Measurements from ENCODE around the gene TRIM4.
"Not testable (repeated sequence)": the region's sequence is repeated elsewhere in the genome, so short reads cannot be mapped to it uniquely, and the experiment has no call there.

The TRIM4 gene

GRCh38 chr7:99949645-99950228 lies 30.4 kb upstream of the TRIM4 start:
- no peaks in the 10 kb centered on the region for H3K4me1 ChIP-seq (ENCODE audit: insufficient read depth, insufficient read length)
- TF ChIP-seq YY1 (IDR thresholded peaks at IDR 0.05; ENCODE audit: insufficient read depth, insufficient read length), result no peak
- no peak for TF ChIP-seq ZNF274 (IDR thresholded peaks at IDR 0.05; ENCODE audit: low read depth, low read length)
- no peak for TF ChIP-seq SUZ12 (IDR thresholded peaks at IDR 0.05; ENCODE audit: extremely low read depth, insufficient read depth, insufficient read length)
- DNase-seq (ENCODE audit: low read depth, low spot score), result no peak
- no peaks in the 10 kb centered on the region for H3K27me3 ChIP-seq (ENCODE audit: insufficient read depth, insufficient read length)
- no peaks in the 10 kb centered on the region for H3K36me3 ChIP-seq (ENCODE audit: insufficient read depth, insufficient read length, low read length)
- H3K4me3 ChIP-seq (ENCODE audit: insufficient read length, low read depth), result no peak overlapping the region
- H3K9ac ChIP-seq (ENCODE audit: insufficient read length, low read depth), result no peak overlapping the region
- no peaks in the 10 kb centered on the region for H3K9me3 ChIP-seq (ENCODE audit: insufficient read depth, low read length)

- TF ChIP-seq YY1 (IDR thresholded peaks at IDR 0.05; ENCODE audit: insufficient read depth, insufficient read length) (no peak), ZNF274 (IDR thresholded peaks at IDR 0.05; ENCODE audit: low read depth, low read length) (no peak), SUZ12 (IDR thresholded peaks at IDR 0.05; ENCODE audit: extremely low read depth, insufficient read depth, insufficient read length) (no peak)
- Histone ChIP-seq H3K27me3 (ENCODE audit: insufficient read depth, insufficient read length) (no peaks in the 10 kb centered on the region), H3K36me3 (ENCODE audit: insufficient read depth, insufficient read length, low read length) (no peaks in the 10 kb centered on the region), H3K9ac (ENCODE audit: insufficient read length, low read depth) (no peak overlapping the region), H3K4me3 (ENCODE audit: insufficient read length, low read depth) (no peak overlapping the region), H3K9me3 (ENCODE audit: insufficient read depth, low read length) (no peaks in the 10 kb centered on the region), H3K4me1 (ENCODE audit: insufficient read depth, insufficient read length) (no peaks in the 10 kb centered on the region)
- DNase-seq (ENCODE audit: low read depth, low spot score), result no peak
These were observed 28.3 kb upstream of the TRIM4 start for GRCh38 chr7:99947608-99948007.

DNA sequence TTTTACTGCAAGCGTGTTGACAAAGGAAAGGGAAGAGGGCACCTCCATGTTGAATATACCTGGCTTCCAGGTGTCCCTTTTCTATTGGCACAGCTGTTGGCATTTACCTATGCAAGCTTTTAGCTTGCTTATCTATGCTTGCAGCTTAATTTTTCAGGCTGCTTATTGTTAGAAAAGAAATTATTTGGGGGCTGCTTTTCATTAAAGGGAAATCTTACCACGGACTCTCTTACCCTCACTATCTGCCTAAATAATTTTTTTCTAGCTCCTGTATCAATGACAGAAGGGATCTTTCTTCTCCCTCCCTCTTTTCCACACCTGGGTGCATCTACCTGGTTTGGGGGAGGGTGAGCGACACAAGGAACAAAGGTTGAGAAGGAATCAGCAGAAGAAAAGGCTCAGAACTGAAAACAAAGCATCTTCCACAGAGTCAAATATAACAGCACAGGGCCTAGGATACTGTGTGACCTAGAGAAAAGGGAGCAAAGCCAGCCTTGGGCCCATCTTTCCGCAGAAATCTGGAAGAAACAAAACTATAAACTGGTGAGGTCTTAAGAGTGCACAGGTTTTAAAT lies 25.3 kb upstream of the TRIM4 start:
- Histone ChIP-seq H3K27me3 (ENCODE audit: insufficient read depth, insufficient read length) (no peaks in the 10 kb centered on the region), H3K4me3 (ENCODE audit: insufficient read length, low read depth) (no peak overlapping the region), H3K9me3 (ENCODE audit: insufficient read depth, low read length) (no peaks in the 10 kb centered on the region), H3K36me3 (ENCODE audit: insufficient read depth, insufficient read length, low read length) (no peaks in the 10 kb centered on the region), H3K4me1 (ENCODE audit: insufficient read depth, insufficient read length) (no peaks in the 10 kb centered on the region), H3K9ac (ENCODE audit: insufficient read length, low read depth) (no peak overlapping the region)
- DNase-seq (ENCODE audit: low read depth, low spot score), result no peak
- no peak for TF ChIP-seq SUZ12 (IDR thresholded peaks at IDR 0.05; ENCODE audit: extremely low read depth, insufficient read depth, insufficient read length)
- TF ChIP-seq YY1 (IDR thresholded peaks at IDR 0.05; ENCODE audit: insufficient read depth, insufficient read length), result no peak
- TF ChIP-seq ZNF274 (IDR thresholded peaks at IDR 0.05; ENCODE audit: low read depth, low read length), result no peak

- Histone ChIP-seq H3K9me3 (ENCODE audit: insufficient read depth, low read length) (no peaks in the 10 kb centered on the region), H3K27me3 (ENCODE audit: insufficient read depth, insufficient read length) (no peaks in the 10 kb centered on the region), H3K4me1 (ENCODE audit: insufficient read depth, insufficient read length) (no peaks in the 10 kb centered on the region), H3K36me3 (ENCODE audit: insufficient read depth, insufficient read length, low read length) (no peaks in the 10 kb centered on the region), H3K9ac (ENCODE audit: insufficient read length, low read depth) (no peak overlapping the region), H3K4me3 (ENCODE audit: insufficient read length, low read depth) (no peak overlapping the region)
- TF ChIP-seq YY1 (IDR thresholded peaks at IDR 0.05; ENCODE audit: insufficient read depth, insufficient read length), result no peak
- TF ChIP-seq SUZ12 (IDR thresholded peaks at IDR 0.05; ENCODE audit: extremely low read depth, insufficient read depth, insufficient read length), result no peak
- no peak for TF ChIP-seq ZNF274 (IDR thresholded peaks at IDR 0.05; ENCODE audit: low read depth, low read length)
- no peak for DNase-seq (ENCODE audit: low read depth, low spot score)
These were observed 24.5 kb upstream of the TRIM4 start for GRCh38 chr7:99943641-99944496.

GRCh38 chr7:99938296-99938695 lies 19.0 kb upstream of the TRIM4 start:
- H3K4me1 ChIP-seq (ENCODE audit: insufficient read depth, insufficient read length), result no peaks in the 10 kb centered on the region
- H3K27me3 ChIP-seq (ENCODE audit: insufficient read depth, insufficient read length), result no peaks in the 10 kb centered on the region
- TF ChIP-seq YY1 (IDR thresholded peaks at IDR 0.05; ENCODE audit: insufficient read depth, insufficient read length) (no peak), SUZ12 (IDR thresholded peaks at IDR 0.05; ENCODE audit: extremely low read depth, insufficient read depth, insufficient read length) (no peak)
- 0 out of 2 replicates have a peak, but pooled peaks cover 11% of the 10 kb centered on the region for H3K9me3 ChIP-seq (ENCODE audit: insufficient read depth, low read length)
- no peak for DNase-seq (ENCODE audit: low read depth, low spot score)
- H3K36me3 ChIP-seq (ENCODE audit: insufficient read depth, insufficient read length, low read length), result no peaks in the 10 kb centered on the region
- H3K9ac ChIP-seq (ENCODE audit: insufficient read length, low read depth), result no peak overlapping the region
- no peak overlapping the region for H3K4me3 ChIP-seq (ENCODE audit: insufficient read length, low read depth)

- not testable (repeated sequence) for H3K4me3 ChIP-seq (ENCODE audit: insufficient read length, low read depth); H3K36me3 ChIP-seq (ENCODE audit: insufficient read depth, insufficient read length, low read length); DNase-seq (ENCODE audit: low read depth, low spot score); H3K4me1 ChIP-seq (ENCODE audit: insufficient read depth, insufficient read length); H3K27me3 ChIP-seq (ENCODE audit: insufficient read depth, insufficient read length); H3K9ac ChIP-seq (ENCODE audit: insufficient read length, low read depth)
- H3K9me3 ChIP-seq (ENCODE audit: insufficient read depth, low read length), result 0 out of 2 replicates have a peak, but pooled peaks cover 11% of the 10 kb centered on the region
These were observed 15.7 kb upstream of the TRIM4 start for GRCh38 chr7:99935009-99935408.

DNA sequence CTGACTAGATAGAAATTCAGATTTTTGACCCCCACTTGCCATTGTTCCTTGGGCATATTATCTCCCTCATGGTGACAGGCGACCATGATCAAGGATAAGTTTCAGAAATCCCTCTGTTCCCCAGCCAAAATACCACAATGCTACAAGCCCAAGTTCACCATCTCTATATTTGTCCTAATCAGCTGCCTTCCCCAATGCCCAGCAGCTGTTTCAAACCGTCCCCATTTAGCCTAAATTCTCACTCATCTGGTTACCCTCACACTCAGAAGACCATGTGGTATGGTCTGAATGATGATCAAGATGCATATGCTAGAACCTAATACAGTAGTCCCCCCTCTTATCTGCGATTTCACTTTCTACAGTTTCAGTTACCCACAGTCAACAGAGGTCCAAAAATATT lies 11.0 kb upstream of the TRIM4 start:
- DNase-seq (ENCODE audit: low read depth, low spot score), result no peak
- H3K27me3 ChIP-seq (ENCODE audit: insufficient read depth, insufficient read length), result peaks cover 6% of the 10 kb centered on the region
- TF ChIP-seq SUZ12 (IDR thresholded peaks at IDR 0.05; ENCODE audit: extremely low read depth, insufficient read depth, insufficient read length), result no peak
- TF ChIP-seq YY1 (IDR thresholded peaks at IDR 0.05; ENCODE audit: insufficient read depth, insufficient read length), result no peak
- no peak for TF ChIP-seq ZNF274 (IDR thresholded peaks at IDR 0.05; ENCODE audit: low read depth, low read length)
- H3K4me1 ChIP-seq (ENCODE audit: insufficient read depth, insufficient read length), result no peaks in the 10 kb centered on the region
- H3K36me3 ChIP-seq (ENCODE audit: insufficient read depth, insufficient read length, low read length), result no peaks in the 10 kb centered on the region
- no peaks in the 10 kb centered on the region for H3K9me3 ChIP-seq (ENCODE audit: insufficient read depth, low read length)
- no peak overlapping the region for H3K4me3 ChIP-seq (ENCODE audit: insufficient read length, low read depth)
- H3K9ac ChIP-seq (ENCODE audit: insufficient read length, low read depth), result no peak overlapping the region
